GM18507 (cell line): ENCODE measurements around the gene FHIT.

Experiments used
- DNase-seq: peaks from one replicate; pipeline ENCODE4 v3.0.0; 2011; ENCODE audit warnings: low read depth; ENCODE audit not compliant: insufficient read length; ENCODE audit errors: extremely low spot score
- FAIRE-seq: peaks from 2 replicates; lab custom pipeline; 2011; peaks lifted over from hg19 to GRCh38; lab: Jason Lieb, UNC

FHIT gene

GRCh38 chr3:60053526-60054265 is 1197.6 kb downstream of the FHIT start:
- no peak for DNase-seq
- no peak for FAIRE-seq

GRCh38 chr3:60048447-60048848 is 1202.8 kb downstream of the FHIT start:
- no peak for FAIRE-seq

GRCh38 chr3:60047426-60048200 is 1203.6 kb downstream of the FHIT start:
- FAIRE-seq = no peak
- DNase-seq = no peak

More at GRCh38 chr3:60048447-60048848, 1202.8 kb downstream of the FHIT start:
- DNase-seq = no peak

- no peak for DNase-seq
- FAIRE-seq = no peak
Observed at GRCh38 chr3:60046210-60046609, 1205.0 kb downstream of the FHIT start.

GRCh38 chr3:60045686-60046085 is 1205.6 kb downstream of the FHIT start:
- DNase-seq (no peak), FAIRE-seq (no peak)

- DNase-seq = no peak
- no peak for FAIRE-seq
Observed at GRCh38 chr3:60036803-60037202, 1214.4 kb downstream of the FHIT start.

GRCh38 chr3:60033901-60034453 is 1217.3 kb downstream of the FHIT start:
- FAIRE-seq = no peak
- DNase-seq = no peak

- FAIRE-seq = no peak
- no peak for DNase-seq
Observed at GRCh38 chr3:60030982-60031381, 1220.3 kb downstream of the FHIT start.

- no peak for FAIRE-seq
Observed at GRCh38 chr3:60028233-60028632, 1223.0 kb downstream of the FHIT start.

GRCh38 chr3:60027335-60027734 is 1223.9 kb downstream of the FHIT start:
- DNase-seq (no peak), FAIRE-seq (no peak)

More at GRCh38 chr3:60028233-60028632, 1223.0 kb downstream of the FHIT start:
- DNase-seq = no peak

GRCh38 chr3:60025096-60026050 is 1225.9 kb downstream of the FHIT start:
- DNase-seq (no peak), FAIRE-seq (no peak)

GRCh38 chr3:60024400-60024799 is 1226.9 kb downstream of the FHIT start:
- FAIRE-seq = no peak
- DNase-seq = no peak

GRCh38 chr3:60023189-60023588 is 1228.1 kb downstream of the FHIT start:
- FAIRE-seq = no peak
- no peak for DNase-seq

- FAIRE-seq (no peak), DNase-seq (no peak)
Observed at GRCh38 chr3:60017631-60018030, 1233.6 kb downstream of the FHIT start.

GRCh38 chr3:60015032-60015705 is 1236.1 kb downstream of the FHIT start:
- DNase-seq (no peak), FAIRE-seq (no peak)

- FAIRE-seq = no peak
- DNase-seq = no peak
Observed at GRCh38 chr3:60013241-60013640, 1238.0 kb downstream of the FHIT start.

GRCh38 chr3:60011218-60011617 is 1240.0 kb downstream of the FHIT start:
- DNase-seq = no peak
- no peak for FAIRE-seq

GRCh38 chr3:60010781-60011180 is 1240.5 kb downstream of the FHIT start:
- DNase-seq = no peak
- peak; percentile 75 for FAIRE-seq

- no peak for FAIRE-seq
Observed at GRCh38 chr3:60009931-60010478, 1241.2 kb downstream of the FHIT start.

More at GRCh38 chr3:60009931-60010478, 1241.2 kb downstream of the FHIT start:
- DNase-seq = no peak
